GM15510 (cell line): Measurements from ENCODE around the gene CFAP46.

Experiments used
- POLR2A ChIP-seq: IDR thresholded peaks from 3 replicates; pipeline ENCODE4 v1.6.1; 2011; ENCODE audit warnings: borderline replicate concordance; ENCODE audit not compliant: insufficient read length; ENCODE audit errors: extremely low read depth

CFAP46 gene

GRCh38 chr10:132928261-132928660 lies 14.1 kb downstream of the CFAP46 start:
- no peak for TF ChIP-seq POLR2A

GRCh38 chr10:132927824-132928223 lies 14.5 kb downstream of the CFAP46 start:
- TF ChIP-seq POLR2A = no peak

- no peak for TF ChIP-seq POLR2A
Measured at GRCh38 chr10:132926777-132927650, 15.4 kb downstream of the CFAP46 start.

GRCh38 chr10:132926070-132926469 lies 16.3 kb downstream of the CFAP46 start:
- no peak for TF ChIP-seq POLR2A

- TF ChIP-seq POLR2A = no peak
Measured at GRCh38 chr10:132925614-132926013, 16.8 kb downstream of the CFAP46 start.

- TF ChIP-seq POLR2A = no peak
Measured at GRCh38 chr10:132925071-132925561, 17.3 kb downstream of the CFAP46 start.

GRCh38 chr10:132924046-132924952 lies 18.1 kb downstream of the CFAP46 start:
- no peak for TF ChIP-seq POLR2A

- no peak for TF ChIP-seq POLR2A
Measured at GRCh38 chr10:132922872-132923271, 19.5 kb downstream of the CFAP46 start.

- no peak for TF ChIP-seq POLR2A
Measured at GRCh38 chr10:132921818-132922807, 20.3 kb downstream of the CFAP46 start.

GRCh38 chr10:132921086-132921485 lies 21.3 kb downstream of the CFAP46 start:
- no peak for TF ChIP-seq POLR2A

GRCh38 chr10:132920101-132920925 lies 22.1 kb downstream of the CFAP46 start:
- no peak for TF ChIP-seq POLR2A

GRCh38 chr10:132919374-132920100 lies 22.8 kb downstream of the CFAP46 start:
- no peak for TF ChIP-seq POLR2A
